NCI-H2029 (cell line): Measurements from ENCODE around the gene HMMR.

ENCODE experiments used
- DNase-seq: peaks from one replicate; lab custom pipeline; 2025; lab: John Stamatoyannopoulos, UW

Gene HMMR

DNA sequence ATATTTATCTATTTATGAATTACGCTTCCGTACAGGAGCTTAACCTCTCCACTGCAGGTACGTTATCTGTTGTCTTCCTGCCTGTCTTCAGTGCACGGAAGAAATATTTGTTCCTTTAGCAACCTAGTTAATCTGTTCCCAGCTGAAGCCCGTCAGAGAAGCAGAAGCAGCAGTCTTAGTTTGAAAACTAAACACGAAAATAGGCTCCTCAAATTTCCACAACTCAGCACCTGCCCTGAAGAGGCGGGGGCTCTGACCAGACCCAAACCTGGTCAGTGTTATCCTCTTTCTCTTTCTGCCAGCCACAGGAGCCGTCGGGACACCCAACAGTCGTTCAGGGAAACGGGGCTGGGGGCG lies 992 bp upstream of the HMMR start:
- no peak for DNase-seq

DNA sequence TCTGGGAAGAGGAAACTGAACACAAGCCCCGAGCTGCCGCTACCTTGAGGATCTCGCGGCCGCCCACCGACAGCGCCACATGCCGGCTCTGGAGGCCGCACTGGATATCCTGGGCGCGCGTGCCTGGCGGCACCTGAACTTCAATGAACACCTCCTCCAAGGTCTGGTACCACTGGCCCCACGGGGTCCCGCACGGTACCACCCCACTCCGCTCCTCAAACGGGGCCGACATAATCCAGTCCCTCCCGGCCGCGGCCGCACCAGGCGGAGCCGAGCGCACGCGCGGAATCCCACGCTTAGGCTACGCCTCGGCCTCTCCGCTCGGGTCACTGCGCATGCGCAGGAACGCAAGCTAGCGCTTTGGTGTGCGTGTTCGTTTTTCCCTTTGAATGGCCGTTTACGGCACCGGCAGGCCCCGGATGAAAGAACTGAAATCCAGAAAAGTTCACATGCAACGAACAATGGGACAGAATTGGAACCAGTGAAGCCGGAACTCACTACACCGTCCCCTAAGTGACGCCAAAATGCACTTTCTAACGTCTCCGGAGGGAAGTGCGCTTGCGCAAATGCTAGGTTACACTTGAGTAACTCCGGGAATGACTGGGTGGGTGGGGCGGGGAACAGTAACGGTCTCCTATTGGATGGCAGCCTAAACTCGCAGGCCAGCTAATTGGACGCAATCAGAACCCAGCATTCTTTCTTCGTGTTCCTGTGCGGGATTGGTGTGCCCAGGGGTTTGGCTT lies 442 bp upstream of the HMMR start, which contains the start of gene NUDCD2:
TSS of gene NUDCD2 (minus strand) at position 284 of the 743 bp plus-strand sequence. CDS start at position 232, 52 bp downstream.
- DNase-seq, result peak; percentile 98

DNA sequence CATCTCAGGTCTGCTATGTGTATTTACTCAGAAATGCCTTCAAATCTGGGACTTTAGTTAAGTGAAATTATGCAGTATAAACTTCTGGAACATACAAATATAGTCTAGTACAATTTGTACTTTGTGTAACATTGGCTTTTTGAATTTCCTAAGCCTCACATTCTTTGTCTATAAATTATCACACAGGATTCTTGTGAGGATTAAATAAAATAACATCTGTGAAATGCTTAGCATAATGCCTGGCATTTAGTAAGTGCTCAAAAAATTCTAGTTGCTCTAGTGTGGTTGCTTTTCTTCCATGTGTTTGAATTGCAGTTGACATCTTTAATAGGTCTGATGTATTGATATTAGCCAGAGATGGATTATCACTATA lies 2.6 kb downstream of the HMMR start:
- DNase-seq, result no peak

DNA sequence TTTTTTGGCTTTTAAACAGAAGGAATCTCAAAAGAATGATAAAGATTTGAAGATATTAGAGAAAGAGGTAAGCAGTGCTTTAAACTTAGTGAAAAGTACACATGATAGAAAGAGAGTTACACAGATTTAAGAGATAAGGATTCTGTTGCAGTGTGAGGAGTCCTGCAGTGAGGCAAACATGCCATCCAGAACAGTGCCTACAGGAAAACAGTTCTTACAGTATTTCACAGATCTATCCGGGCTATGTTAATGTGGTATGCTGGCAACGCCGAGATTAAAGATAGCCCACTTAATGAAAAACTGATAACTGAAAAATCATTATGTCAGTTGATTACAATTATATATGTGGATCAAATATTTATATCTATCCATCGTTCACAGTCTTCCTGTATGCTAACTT lies 7.2 kb downstream of the HMMR start:
- DNase-seq, result no peak

DNA sequence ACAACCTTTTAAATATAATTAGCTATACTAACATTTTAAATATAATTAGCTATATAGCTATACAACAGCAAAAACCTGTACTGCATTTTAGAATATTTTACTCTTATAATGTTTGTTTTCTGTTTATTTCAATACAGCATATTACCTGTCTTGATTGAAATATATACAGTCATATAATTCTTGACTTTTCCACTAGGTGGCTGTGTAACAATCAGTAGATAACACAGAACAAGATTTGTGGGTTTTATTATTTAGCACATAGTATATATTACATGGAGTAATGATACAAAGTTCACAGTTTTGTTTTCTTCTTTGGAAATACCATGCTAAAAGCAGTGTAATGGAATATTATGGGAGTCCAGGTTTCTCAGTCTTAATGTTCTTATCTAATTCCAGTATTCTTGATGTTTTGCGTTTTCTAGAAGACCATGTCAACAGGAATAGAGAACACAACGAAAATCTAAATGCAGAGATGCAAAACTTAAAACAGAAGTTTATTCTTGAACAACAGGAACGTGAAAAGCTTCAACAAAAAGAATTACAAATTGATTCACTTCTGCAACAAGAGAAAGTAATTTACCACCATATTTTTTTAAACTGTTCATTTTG lies 13.3 kb downstream of the HMMR start:
- no peak for DNase-seq

DNA sequence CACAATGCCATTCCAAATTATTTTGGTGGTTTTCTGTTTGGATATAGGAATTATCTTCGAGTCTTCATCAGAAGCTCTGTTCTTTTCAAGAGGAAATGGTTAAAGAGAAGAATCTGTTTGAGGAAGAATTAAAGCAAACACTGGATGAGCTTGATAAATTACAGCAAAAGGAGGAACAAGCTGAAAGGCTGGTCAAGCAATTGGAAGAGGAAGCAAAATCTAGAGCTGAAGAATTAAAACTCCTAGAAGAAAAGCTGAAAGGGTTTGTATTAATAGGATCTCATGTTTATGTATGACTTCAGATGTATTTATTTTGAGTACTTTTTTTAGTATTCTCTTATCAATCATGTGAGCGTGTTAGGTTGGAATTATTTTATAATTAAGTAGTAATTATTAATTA lies 15.0 kb downstream of the HMMR start:
- DNase-seq, result no peak

DNA sequence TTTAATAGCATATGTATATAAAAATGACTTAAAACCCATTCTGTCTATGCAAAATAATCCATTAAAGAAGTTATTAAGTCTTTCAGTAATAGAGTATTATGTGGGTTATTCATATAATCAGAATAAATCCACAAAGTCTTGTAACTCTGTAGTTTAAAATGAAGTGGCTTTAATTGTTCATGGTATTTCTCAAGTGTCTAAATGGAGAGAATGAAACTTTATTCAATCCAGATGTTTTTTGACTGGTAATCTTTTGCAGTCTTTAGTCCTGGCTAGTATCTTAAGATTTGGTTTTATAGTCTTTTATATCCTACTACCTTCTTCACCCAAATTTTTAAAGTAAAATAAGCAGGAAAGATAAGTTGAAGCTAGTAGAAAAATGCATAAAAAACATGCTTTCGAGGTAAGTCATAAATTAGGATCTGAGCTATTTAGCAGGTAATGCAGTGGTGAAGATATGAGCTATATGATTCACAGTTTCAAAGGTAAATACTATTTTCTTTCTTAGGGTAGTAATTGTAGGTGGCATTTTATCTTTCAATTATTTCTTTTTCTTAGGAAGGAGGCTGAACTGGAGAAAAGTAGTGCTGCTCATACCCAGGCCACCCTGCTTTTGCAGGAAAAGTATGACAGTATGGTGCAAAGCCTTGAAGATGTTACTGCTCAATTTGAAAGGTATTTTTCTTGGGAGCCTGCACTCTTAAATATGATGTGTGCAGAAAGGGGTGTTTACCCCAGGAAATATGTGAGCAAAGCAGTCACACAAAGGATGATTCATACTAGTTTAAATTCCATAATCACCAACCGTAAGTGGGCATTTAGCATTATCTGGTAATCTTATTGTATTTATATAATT lies 17.9 kb downstream of the HMMR start:
- DNase-seq, result no peak

DNA sequence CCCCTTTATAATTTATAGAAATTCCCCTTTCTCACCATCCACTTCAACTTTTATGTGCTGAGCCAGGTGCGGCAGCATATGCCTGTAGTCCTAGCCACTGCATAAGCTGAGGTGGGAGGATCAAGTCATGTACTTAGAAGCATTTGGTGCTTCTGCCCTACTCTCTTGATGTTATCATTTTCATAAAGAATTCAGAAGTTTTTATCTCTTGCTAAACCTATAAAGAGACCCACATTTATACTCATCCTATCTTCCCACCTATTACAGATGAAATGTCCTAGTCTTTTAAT lies 18.5 kb downstream of the HMMR start:
- DNase-seq, result no peak

DNA sequence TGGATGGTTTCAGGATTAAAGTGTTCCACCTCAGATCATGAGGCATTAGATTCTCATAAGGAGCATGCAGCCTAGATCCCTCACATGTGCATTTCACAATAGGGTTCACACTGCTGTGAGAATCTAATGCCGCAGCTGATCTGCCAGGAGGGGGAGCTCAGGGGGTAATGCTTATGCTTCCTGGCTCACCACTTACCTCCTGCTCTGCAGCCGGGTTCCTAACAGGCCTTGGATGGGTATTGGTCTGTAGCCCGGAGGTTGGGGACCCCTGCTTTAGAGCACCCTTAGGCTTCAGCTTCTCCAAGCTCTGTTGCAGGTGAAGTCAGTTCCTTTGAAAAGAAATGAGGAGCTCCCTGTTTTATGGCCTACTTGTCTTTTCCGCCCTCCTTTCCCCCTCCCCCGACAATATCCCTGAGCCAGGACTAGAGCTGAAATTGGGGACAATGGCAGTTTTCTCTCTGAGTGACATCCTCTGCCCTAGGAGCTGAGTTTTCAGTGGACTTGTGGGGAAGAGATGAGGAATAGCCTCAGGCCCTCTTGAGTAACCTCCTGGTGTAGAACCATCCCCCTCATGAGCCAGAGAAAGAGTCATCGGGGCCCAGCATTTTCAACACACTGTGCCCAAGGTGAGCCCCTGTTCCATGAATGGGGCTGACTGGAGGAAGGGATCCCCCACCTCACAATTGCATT lies 28.8 kb downstream of the HMMR start:
- DNase-seq, result no peak

DNA sequence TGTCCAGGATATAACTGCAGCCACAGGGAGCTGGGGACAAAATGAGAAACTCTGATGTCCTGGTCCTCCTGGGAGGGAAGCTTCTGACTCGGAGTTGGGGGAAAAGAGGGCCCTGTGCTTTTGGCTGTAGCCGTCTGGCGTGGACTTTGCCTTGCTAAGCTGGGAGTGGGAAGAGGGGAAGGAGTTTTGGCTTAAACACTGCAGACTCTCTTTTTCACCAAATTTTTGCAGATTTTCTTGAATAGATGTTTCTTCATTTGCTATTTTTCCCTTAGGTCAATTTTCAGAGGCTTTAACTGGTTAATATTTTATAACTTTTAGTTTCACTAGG lies 29.3 kb downstream of the HMMR start:
- no peak for DNase-seq

DNA sequence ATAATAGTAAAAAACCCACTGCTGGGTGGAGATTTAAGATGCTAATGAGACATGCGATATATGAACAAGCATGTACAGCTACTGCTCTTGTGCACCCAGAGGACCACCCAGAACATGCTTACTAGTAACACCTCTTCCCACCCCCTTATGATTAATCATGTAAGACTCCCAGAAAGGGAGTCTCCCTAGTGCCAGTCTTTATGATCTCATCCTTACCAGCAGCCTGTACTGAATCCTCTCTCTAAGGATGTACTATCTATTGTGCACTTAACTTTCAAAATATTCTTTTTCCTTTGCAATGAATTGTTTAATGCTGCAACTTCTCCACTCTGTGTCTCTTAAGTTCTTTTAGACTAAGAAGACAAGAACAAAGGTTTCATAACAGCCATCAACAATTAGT lies 35.9 kb downstream of the HMMR start:
- no peak for DNase-seq

DNA sequence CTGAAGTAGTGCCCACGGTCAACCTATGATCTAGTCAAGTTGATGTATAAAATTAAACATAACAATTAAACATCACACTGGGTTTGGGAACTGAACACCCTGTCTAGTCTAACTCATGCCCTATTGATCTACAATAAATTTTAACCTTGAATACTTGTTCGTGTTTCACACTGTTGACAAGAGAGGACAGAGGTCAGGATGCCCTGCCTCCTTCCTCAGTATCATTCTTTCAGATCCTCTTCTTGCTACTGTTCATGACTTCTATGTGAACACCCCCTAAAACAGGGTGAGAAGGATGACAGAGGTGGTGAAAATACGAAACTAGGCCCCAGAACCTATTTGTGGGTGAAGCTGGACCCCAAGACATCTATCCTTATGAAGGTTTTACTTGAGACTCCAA lies 36.9 kb downstream of the HMMR start:
- DNase-seq, result no peak

DNA sequence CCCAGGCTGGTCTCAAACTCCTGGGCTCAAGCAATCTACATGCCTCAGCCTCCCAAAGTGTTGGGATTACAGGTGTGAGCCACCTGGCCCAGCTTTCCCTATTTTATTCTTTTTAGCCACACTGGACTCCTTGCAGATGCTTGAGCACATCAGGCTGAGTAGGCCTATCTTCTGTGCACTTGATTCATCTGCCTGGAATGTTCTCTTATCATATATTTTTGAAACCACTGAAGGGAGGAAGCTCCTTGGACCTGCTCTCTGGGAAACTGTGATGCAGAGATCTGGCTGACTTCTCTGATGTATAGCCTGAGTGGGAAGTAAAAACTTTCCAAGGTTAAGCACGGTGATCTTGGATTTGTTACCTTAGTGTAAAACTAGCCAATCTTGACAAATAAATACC lies 38.5 kb downstream of the HMMR start:
- DNase-seq, result no peak

DNA sequence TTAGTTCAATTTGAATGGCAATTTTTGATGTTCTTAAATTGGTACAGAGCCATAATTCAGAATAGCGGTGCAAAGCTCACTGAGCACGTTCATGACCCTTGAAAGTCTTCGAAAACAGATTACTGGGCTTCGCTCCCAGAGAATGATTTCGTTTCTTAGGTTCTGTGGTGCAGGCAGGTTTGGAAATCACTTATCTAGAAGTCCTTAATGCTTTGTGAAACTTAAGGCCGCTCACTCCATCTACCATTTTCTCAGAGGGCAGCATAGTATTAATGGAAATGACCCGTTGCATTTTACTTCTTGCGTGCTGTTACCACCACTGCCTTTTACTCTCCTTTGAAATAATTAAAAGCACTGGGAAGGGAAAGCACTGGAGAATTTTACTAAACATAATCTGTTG lies 42.1 kb downstream of the HMMR start:
- DNase-seq, result no peak

DNA sequence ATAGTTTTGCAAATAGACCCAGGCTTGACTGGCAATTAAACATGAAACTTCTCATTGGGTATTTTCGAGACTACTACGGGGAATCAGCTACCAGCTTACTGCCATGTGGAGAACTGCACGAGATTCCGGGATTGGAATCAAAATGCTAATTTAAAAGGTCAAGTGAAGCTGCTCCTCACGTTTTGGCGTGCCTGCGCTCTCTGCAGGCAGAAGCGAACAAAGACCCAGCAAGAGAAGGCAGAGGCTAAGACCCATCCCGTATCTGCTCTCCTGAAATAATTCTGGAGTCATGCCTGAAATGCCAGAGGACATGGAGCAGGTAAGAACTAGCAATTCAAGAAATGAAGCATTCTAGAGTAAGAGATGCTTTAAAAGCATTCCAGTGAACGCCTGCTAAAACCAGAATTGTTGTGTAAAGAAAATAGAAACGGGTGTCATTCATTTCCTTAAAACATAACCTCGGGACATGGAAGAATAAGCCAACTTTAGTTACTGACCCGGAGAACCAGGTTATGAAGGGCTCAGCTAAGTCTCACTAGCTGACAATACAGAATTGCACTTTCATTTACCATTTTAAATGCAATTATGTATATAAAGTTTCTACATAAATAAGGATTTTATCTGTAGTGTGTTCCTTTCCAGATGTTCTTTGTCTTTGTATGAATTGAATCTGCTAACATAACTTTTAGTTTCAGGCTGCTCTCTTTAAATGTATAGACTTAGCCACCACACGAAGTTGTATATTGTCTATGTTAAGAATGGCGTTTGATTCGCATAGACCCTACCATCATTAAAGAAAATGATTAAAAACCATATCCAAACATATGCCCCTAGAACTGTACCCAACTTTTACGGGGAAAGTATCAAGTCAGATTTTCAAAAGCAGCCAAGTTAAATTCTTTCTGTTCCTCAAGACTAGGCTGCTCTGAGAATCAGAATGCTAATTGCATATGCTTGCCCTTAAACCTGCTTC lies 43.0 kb downstream of the HMMR start:
- no peak for DNase-seq

DNA sequence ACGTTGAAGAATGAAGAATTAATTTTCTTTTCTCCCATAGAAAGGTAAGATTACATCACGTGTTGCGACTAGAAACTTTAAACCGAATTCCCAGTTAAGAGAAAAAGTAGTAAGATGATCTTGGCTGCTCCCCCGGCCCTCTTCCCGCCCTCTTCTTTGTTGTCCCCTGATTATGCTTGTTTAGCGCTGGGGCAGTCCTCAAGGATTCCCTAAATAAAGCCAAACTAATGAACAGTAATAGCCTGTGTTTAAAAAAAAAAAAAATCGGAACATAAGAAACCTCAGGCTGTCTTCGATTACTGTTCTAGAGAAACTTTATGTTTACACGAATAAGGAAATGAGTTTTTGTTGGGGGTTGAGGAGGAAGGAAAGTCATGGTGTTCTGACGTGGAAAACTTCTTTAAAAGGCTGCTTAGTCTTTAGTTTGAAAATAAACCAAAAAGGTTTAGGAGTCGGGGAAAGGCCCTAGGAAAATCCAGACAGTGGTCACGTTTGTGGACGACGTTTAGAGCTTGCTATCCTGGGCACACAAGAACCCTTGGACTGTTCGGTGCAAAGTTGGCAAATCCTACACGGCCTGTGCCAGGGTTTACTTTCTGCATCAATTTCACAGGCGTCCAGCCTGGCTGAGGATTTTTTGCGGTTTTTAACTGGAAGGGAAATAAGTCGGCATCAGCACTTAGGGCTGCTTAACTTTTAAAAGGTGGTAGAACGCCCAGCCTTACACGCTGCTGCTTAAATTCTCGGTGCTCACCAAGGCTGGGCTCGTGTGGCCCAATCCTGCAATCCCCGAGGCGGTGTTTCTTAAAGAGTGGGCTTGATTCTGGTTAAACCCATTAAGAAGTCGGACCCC lies 43.9 kb downstream of the HMMR start:
- DNase-seq, result no peak

DNA sequence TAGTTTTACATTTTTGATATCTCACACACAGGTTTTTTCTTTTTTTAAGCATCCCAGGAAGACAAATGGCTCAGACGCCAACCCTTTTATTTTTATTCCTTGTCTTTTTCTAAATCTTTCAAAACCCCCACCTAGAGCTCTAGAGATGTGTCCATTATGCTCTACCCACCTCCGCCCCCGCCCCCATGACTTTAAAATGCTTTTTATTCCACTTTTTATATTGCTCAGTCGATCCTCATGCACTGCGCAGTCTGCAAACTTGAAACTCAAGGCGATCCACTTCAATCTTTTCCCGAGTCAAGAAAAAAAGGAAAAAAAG lies 44.6 kb downstream of the HMMR start:
- no peak for DNase-seq

DNA sequence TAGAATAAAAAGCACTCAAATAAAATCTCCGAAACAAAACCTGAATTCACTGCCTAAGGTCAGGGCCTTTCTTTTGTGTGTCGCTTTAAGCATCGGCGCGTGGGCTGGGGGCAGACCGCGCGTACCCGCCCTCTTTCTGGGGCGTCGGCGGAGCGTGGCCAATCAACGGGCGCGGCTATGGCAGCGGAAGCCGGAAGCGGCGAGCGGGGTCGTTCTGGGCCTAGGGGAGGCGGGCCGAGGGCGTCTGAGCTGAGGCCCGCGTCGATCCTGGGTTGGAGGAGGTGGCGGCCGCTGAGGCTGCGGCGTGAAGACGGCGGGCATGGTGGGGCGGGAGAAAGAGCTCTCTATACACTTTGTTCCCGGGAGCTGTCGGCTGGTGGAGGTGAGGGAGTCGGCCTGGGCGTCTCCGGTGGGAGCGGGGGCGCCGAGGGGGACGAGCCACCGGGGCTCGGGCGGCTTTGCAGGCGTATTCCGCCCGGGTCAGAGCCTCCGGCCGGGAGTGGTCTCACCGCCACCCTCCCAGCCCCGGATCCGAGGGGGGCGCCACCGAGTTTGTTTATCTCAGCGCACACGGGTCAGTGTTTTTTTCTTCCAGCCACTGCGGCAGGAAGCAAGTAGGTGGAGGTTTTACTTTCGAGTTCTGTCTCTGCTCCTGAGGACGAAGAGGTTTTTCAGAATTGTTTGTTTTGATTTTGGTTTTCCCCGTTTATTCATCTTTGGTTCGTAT lies 45.1 kb downstream of the HMMR start, which contains the start of gene MAT2B:
TSS of gene MAT2B (plus strand) at position 252 of the 727 bp plus-strand sequence. CDS start at position 320, 68 bp downstream.
- DNase-seq, result peak; percentile 93

DNA sequence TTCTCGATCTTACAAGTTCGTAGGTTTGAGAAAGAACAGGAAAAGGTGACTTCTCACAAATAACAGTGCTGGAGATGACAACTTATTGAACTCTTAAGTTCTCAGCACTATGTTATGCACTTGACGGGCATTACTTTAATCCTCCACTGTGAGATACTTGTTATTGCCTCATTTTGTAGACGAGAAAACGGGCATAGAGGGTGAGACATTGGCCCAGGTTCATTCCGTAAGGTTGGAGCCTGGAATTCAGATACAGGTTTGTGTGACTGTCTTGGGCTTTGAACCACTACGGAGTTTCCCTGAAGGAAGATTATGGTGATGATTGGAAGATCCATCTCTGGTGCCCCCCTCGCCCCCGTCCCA lies 45.6 kb downstream of the HMMR start:
- no peak for DNase-seq

DNA sequence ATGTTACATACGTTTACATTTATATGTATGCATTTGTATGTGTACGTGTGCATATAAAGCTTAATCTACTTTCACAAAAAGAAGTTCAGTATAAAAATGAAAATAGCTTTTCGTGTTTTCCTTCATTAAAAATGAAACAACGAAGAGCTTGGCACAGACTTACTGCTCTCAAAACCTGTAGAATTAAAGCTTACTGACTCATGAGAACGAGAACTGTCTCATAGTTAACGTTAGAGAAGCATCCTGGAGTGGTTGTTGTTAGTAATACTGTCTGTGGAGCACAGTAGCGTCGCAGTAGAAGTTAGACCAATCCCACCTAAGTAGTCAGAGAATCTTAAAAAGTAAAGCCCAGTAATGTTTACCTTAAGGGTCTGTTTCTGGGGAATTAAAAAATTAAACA lies 46.3 kb downstream of the HMMR start:
- no peak for DNase-seq
